Hematopoietic multipotent progenitor cell treated with erythropoietin and hydrocortisone succinate and interleukin-3 and kit ligand, for 8 days (in vitro differentiated cells): ENCODE measurements around the gene HCN3.
"Not testable (repeated sequence)": the region's sequence is repeated elsewhere in the genome, so short reads cannot be mapped to it uniquely, and the experiment has no call there.

Source experiments
- DNase-seq: peaks from one replicate; pipeline ENCODE4 v3.0.0-alpha.2; 2015

Gene HCN3

GRCh38 chr1:155285631-155286044 is 8.4 kb downstream of the HCN3 start:
- DNase-seq = no peak

- DNase-seq = no peak
Observed at GRCh38 chr1:155286544-155286943, 9.3 kb downstream of the HCN3 start.

DNA sequence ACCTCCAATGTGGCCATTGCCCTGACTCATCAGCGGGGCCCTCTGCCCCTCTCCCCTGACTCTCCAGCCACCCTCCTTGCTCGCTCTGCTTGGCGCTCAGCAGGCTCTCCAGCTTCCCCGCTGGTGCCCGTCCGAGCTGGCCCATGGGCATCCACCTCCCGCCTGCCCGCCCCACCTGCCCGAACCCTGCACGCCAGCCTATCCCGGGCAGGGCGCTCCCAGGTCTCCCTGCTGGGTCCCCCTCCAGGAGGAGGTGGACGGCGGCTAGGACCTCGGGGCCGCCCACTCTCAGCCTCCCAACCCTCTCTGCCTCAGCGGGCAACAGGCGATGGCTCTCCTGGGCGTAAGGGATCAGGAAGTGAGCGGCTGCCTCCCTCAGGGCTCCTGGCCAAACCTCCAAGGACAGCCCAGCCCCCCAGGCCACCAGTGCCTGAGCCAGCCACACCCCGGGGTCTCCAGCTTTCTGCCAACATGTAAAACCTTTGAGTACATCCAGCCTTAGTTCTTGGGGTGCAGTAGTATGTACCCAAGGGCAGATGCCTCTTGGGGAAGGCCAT is 10.8 kb downstream of the HCN3 start:
- DNase-seq = peak; percentile 32

- not testable (repeated sequence) for DNase-seq
Observed at GRCh38 chr1:155291006-155291405, 13.7 kb downstream of the HCN3 start.

DNA sequence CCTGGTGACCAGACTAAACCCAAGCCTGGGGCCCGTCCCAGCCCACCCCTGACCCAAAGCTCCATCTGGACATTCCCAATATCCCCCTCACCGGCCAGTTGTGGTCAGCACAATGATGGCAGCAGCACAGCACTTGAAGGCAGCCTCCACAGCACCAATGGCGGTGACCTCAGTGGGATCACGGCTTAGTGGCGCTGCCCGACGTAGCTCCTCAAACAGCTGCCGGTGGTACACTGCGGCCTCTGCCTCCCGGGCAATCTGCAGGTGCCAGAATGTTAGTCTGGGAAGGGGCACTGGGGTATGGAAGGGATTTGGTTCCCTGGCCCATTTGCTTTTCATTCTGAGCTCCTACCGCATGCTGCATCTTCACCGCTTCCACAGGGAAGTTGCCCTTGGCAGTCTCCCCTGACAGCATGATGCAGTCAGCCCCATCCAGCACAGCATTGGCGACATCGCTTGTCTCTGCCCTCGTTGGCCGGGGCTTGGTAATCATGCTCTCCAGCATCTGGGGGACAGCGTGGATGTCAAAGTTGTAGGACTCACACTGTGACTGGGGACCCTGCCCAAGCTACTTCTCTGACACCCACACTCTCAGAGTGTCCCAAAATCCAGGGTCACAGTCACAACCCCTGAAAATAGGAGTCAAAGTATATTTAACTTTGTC is 16.0 kb downstream of the HCN3 start:
- DNase-seq = no peak

- no peak for DNase-seq
Observed at GRCh38 chr1:155294520-155295182, 17.4 kb downstream of the HCN3 start.

GRCh38 chr1:155295183-155295941 is 18.1 kb downstream of the HCN3 start:
- DNase-seq = no peak

DNA sequence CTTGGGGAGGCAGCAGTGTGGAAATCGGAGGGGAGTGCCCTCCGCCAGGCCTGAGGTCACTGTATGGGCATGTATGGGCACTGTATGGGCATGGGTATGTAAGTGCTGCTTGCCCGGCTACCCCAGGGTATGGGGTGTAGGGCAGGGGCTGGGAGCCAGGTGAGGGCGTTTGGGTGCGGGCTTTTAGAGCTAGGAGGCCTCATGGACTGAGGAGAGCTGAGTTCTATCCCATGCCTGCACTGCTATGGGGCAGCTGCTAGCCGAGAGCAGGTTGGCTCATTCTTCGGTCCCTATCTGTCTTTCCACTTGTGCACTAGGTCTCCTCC is 18.6 kb downstream of the HCN3 start:
- DNase-seq = no peak

- DNase-seq = peak; percentile 59
Observed at GRCh38 chr1:155296661-155297060, 19.4 kb downstream of the HCN3 start.

DNA sequence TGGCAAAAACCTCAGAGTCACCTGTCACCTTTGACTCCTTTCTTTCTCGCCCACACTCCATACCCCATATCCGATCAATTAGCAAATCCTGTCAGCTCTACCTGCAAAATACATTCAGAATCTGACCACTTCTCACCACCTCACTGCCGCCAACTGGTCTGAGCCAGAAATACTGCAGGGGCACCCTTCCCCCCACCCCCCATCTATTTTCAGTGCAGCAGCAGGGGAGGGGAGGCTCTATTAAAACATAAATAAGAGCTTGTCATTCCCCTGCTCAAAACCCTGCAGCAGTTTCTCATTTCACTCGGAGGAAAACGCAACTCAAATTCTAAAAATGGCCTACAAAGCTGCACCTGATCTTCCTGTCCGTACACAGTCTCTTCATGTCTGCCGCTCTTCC is 20.1 kb downstream of the HCN3 start:
- DNase-seq = no peak

GRCh38 chr1:155300024-155300423 is 22.8 kb downstream of the HCN3 start:
- no peak for DNase-seq

GRCh38 chr1:155300553-155301329 is 23.5 kb downstream of the HCN3 start:
- DNase-seq = no peak

DNA sequence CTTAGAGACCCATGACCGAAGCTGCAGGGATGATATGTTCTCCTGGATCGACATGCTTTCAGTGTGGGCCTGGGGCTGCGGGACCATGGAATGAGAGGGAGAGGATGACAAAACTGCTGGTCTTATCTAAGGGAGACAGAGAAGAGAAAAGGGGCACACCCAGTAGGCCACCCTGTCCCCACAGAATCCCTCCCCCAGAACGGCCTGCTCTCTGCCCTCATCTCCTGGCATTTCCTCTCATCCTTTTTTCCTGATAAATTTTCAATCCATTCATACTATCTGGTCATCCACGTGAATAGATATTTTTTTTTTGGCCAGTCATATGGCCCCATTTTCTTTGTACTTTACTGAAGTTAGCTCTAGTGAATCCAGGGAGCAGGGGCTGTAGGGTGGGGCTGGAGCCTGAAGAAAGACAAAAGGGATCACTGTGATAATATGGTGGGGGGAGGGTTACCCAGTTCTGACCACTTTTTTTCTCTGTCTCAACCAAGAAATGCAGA is 24.1 kb downstream of the HCN3 start, which contains the start of gene PKLR:
Gene PKLR (minus strand): TSS at position 97 of the 500 bp plus-strand sequence. CDS start 43 bp downstream, at position 54.
- DNase-seq = peak; percentile 91

DNA sequence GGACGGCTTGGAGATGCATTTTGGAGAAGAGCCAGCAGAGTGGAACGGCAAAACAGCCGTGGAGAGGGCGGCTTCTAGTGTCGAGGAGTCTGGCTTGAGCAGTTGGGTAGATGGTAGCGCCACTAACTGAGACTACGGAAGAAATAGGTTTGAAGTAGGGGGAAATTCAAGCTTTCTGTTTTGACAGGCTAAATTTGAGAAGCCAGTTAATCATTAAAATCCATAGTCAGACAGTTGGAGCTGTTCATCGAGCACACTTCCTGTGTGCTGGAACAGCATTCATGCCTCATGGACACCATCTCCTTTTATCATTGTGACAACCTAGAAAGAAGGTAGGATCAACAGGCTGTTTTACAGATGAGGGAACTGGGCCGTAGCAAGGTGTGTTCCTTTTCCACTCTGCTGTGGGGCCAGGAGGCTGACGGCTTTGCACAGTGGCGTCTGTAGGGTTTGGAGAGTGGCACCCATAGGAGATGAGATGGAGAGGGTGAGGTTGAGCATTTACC is 27.3 kb downstream of the HCN3 start:
- DNase-seq = no peak

GRCh38 chr1:155305881-155306391 is 28.7 kb downstream of the HCN3 start:
- DNase-seq = no peak

- peak; percentile 85 for DNase-seq
Observed at GRCh38 chr1:155307247-155307740, 30.0 kb downstream of the HCN3 start.

DNA sequence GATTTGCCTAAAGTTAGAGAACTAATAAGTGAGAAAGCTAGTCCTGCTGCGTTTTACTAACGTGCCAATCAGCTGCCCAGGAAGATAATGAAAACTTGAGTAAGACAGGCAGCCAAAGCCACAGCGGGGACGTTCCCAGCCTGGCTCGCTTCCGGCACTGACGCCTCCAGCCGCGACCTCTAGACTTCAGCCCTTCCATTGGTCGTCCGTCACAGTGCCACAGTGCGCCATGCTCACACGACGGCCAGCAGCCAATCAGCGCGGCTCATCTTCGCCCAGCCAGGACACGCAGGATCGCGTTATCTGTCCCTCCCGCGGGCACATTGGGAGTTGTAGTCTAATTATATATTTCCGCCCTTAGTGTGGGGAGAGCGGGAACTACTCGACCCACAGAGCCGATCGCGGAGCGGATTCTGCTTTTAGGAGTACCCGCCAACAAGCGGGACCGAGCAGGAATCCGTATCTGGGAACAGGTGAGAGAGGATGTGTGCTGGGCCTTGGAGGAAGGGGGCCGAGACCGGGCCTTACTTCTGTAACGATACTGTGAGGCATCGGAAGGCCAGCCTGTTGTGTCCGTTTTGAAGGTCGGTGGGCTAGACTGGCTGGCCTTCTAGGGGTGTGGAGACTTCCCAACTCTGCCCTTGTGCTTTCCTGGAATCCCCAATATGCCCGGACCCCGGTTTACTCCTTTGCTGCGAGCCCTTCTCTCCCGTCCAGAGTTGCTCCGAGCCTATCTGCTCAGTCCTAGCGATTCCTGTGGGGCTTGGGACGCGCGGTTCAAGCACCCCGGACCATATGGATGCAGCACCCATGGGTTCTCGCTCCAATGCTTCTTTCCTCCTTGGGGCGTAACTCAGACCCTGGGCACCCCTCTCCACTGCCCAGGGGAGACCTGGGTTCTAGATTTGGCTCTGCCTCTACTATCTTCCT is 31.5 kb downstream of the HCN3 start, which contains the start of gene FDPS:
Gene FDPS (plus strand): TSS at position 374 of the 930 bp plus-strand sequence. CDS start 924 bp downstream, outside the sequence.
- DNase-seq = peak; percentile 100

DNA sequence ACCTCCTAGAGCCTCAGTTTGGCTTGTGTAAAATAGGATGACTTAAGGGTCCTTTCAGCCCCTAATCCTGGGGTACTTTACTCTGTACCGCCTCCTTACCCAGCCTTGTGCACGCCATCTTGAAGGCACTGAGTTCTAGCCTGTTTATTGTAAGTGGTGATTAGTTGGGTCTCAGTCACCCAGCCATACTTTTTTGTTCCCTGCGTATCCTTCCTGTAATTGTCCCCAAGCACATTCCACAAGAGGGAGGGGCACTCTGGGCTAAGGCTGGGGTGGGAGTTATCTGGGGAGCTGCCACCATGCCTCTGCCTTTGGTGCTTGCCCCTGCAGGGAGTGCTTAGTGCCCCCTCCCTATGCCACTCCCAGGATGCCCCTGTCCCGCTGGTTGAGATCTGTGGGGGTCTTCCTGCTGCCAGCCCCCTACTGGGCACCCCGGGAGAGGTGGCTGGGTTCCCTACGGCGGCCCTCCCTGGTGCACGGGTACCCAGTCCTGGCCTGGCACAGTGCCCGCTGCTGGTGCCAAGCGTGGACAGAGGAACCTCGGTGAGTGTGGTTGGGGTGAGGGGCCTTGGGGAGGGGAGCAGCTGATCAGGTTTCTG is 32.3 kb downstream of the HCN3 start:
- DNase-seq = peak; percentile 53

- DNase-seq = no peak
Observed at GRCh38 chr1:155313261-155313660, 36.0 kb downstream of the HCN3 start.

DNA sequence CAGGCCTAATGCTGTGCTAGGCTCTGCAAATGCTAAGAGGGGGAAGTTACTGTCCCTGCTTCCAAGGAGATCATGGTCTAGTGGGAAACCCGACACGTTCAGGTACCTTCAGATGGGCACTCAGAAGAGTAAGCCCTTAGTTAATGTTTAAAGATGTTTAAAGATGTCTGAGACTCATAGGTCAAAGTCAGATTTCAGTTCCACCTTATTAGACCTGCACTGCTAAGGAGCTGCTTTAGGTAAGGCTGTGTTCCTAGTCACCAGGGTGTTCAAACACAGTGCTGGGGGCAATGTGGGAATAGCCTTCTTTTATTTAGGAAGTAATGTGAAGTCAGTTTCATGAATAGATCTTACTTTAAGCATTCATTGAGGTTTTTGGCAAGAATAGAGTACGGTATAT is 39.7 kb downstream of the HCN3 start:
- no peak for DNase-seq
